ENCODE data around the gene RPL6. TPM values are rescaled to one million over a fixed set of nuclear protein-coding genes. Genes with fewer than 3 reads are reported as not detected.
"Not testable (repeated sequence)": the region's sequence is repeated elsewhere in the genome, so short reads cannot be mapped to it uniquely, and the experiment has no call there.

The RPL6 gene
- total and polyA plus RNA-seq, 4 experiments from 2014 or later = 361 to 1,665 (median 1,175) TPM

GRCh38 chr12:112393328-112393727, 16.1 kb downstream of the RPL6 start:
- CTCF ChIA-PET (ENCODE audit: partially characterized antibody) = interaction anchor here (1.0 kb wide), 1 partner anchor 17 kb away, joined by 3 read pairs; no protein-coding TSS in a partner anchor
- no peaks in the 10 kb centered on the region for H3K27me3 ChIP-seq (ENCODE audit: insufficient read depth, low read length)
- Mint-ChIP-seq H3K4me1 (no peaks in the 10 kb centered on the region), H3K36me3 (no peaks in the 10 kb centered on the region), H3K9me3 (peaks cover 0 to 4% (median 0%) of the 10 kb centered on the region in 8 donors), H3K27me3 (peaks cover 0 to 1% of the 10 kb centered on the region in 2 donors), H3K4me3 (no peak overlapping the region), H3K27ac (no peak overlapping the region)
- no peaks in the 10 kb centered on the region for H3K36me3 ChIP-seq (ENCODE audit: insufficient read depth, low read length)
- POLR2A ChIA-PET (ENCODE audit: partially characterized antibody) = no interaction called here
- no peaks in the 10 kb centered on the region for H3K9me3 ChIP-seq (ENCODE audit: control insufficient read depth in 1 of 2, low read length in 2 of 2)
- no peak overlapping the region for H3K27ac ChIP-seq (ENCODE audit: low read depth, low read length)
- H3K4me3 ChIP-seq (ENCODE audit: low read length in 2 of 2) = no peak overlapping the region
- no peaks in the 10 kb centered on the region for H3K4me1 ChIP-seq (ENCODE audit: insufficient read depth, low read length)
- no peak for DNase-seq
- intact Hi-C loops (cut with micrococcal nuclease) = no loop called here

DNA sequence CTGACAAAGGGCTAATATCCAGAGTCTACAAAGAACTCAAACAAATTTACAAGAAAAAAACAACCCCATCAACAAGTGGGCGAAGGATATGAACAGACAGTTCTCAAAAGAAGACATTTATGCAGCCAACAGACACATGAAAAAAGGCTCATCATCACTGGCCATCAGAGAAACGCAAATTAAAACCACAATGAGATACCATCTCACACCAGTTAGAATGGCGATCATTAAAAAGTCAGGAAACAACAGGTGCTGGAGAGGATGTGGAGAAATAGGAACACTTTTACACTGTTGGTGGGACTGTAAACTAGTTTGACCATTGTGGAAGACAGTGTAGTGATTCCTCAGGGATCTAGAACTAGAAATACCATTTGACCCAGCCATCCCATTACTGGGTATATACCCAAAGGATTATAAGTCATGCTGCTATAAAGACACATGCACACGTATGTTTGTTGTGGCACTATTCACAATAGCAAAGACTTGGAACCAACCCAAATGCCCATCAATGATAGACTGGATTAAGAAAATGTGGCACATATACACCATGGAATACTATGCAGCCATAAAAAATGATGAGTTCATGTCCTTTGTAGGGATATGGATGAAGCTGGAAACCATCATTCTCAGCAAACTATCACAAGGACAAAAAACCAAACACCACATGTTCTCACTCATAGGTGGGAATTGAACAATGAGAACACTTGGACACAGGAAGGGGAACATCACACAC, 19.3 kb downstream of the RPL6 start:
- H3K4me1 ChIP-seq (ENCODE audit: insufficient read depth, low read length); H3K27me3 Mint-ChIP-seq; H3K36me3 Mint-ChIP-seq; H3K9me3 Mint-ChIP-seq; DNase-seq; H3K9me3 ChIP-seq (ENCODE audit: control insufficient read depth in 1 of 2, low read length in 2 of 2); POLR2A ChIA-PET (ENCODE audit: partially characterized antibody); H3K27me3 ChIP-seq (ENCODE audit: insufficient read depth, low read length); H3K4me3 Mint-ChIP-seq; H3K27ac Mint-ChIP-seq; H3K4me1 Mint-ChIP-seq; H3K36me3 ChIP-seq (ENCODE audit: insufficient read depth, low read length); H3K27ac ChIP-seq (ENCODE audit: low read depth, low read length); H3K4me3 ChIP-seq (ENCODE audit: low read length in 2 of 2): not testable (repeated sequence)
- CTCF ChIA-PET (ENCODE audit: partially characterized antibody) = interaction anchor here (0.7 to 4.3 kb wide), 2 partner anchors 24 to 193 kb away, joined by 3 to 65 read pairs; no protein-coding TSS in a partner anchor
- intact Hi-C loops (cut with micrococcal nuclease) = loop anchor here (5.0 to 10.0 kb wide), 2 partner anchors 285 to 378 kb away; partner anchors contain the start of genes ERP29, NAA25 and TMEM116

DNA sequence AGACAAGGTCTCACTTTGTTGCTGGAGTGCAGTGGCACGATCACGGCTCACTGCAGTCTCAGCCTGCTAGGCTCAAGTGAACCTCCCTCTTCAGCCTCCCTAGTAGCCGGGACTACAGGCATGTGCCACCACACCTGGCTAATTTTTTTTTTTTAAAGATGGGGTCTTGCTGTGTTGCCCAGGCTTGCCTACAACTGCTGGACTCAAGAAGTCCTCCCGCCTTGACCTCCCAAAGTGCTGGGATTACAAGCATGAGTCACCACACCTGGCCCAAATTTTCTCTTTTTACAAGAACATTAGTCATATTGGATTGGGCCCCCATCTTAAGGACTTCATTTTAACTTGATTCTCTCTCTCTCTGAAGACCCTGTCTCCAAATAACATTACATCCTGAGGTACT, 20.2 kb downstream of the RPL6 start:
- ChIA-PET CTCF (ENCODE audit: partially characterized antibody) (interaction anchor here (0.7 to 4.3 kb wide), 3 partner anchors 10 to 192 kb away, joined by 3 to 65 read pairs (median 4); no protein-coding TSS in a partner anchor), POLR2A (ENCODE audit: partially characterized antibody) (no interaction called here)
- no peak overlapping the region for H3K27ac Mint-ChIP-seq
- Histone ChIP-seq H3K27me3 (ENCODE audit: insufficient read depth, low read length) (no peaks in the 10 kb centered on the region), H3K4me3 (ENCODE audit: low read length in 2 of 2) (no peak overlapping the region), H3K27ac (ENCODE audit: low read depth, low read length) (no peak overlapping the region), H3K4me1 (ENCODE audit: insufficient read depth, low read length) (no peaks in the 10 kb centered on the region), H3K36me3 (ENCODE audit: insufficient read depth, low read length) (no peaks in the 10 kb centered on the region), H3K9me3 (ENCODE audit: control insufficient read depth in 1 of 2, low read length in 2 of 2) (no peaks in the 10 kb centered on the region)
- intact Hi-C loops (cut with micrococcal nuclease) = loop anchor here (5.0 to 10.0 kb wide), 2 partner anchors 284 to 377 kb away; partner anchors contain the start of genes ERP29, NAA25 and TMEM116
- H3K36me3 Mint-ChIP-seq = no peaks in the 10 kb centered on the region
- peaks cover 3 to 6% (median 5%) of the 10 kb centered on the region in 4 donors for H3K4me1 Mint-ChIP-seq
- H3K27me3 Mint-ChIP-seq = peaks cover 0 to 3% of the 10 kb centered on the region in 2 donors
- H3K9me3 Mint-ChIP-seq = no peaks in the 10 kb centered on the region
- peak overlapping the region in 1 of 8 donors; percentile 43 for H3K4me3 Mint-ChIP-seq
- DNase-seq = no peak

DNA sequence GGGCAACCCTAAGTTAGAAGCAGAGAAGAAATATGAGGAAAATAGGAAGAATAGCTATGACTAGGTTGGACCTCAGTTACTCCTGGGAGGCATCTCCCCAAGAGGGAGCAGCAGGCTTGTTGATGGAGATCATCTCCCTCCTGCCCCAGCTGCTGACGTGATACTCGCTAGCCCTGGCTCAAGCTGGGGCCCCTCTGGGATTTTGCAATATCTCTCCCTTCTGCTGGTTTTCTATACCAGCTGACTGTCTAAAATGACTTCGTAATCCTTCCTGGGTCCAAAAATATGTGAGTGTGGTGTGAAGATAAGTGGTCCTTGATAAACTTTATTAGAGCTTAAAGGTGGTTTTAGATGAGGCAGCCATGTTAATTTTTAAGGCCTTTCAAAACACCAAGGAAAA, 22.7 kb downstream of the RPL6 start:
- DNase-seq = no peak
- Histone ChIP-seq H3K27ac (ENCODE audit: low read depth, low read length) (no peak overlapping the region), H3K27me3 (ENCODE audit: insufficient read depth, low read length) (no peaks in the 10 kb centered on the region), H3K4me3 (ENCODE audit: low read length in 2 of 2) (no peak overlapping the region), H3K9me3 (ENCODE audit: control insufficient read depth in 1 of 2, low read length in 2 of 2) (no peaks in the 10 kb centered on the region), H3K4me1 (ENCODE audit: insufficient read depth, low read length) (peaks cover 6% of the 10 kb centered on the region), H3K36me3 (ENCODE audit: insufficient read depth, low read length) (no peaks in the 10 kb centered on the region)
- intact Hi-C loops (cut with micrococcal nuclease) = loop anchor here (1.0 to 10.0 kb wide), 5 partner anchors 91 to 562 kb away; partner anchors contain the start of genes ERP29, NAA25 and TMEM116
- Mint-ChIP-seq H3K4me3 (no peak overlapping the region), H3K4me1 (peaks cover 7 to 13% (median 9%) of the 10 kb centered on the region in 4 donors), H3K27ac (peak overlapping the region in 3 of 7 donors; percentile 75 to 85 (median 76)), H3K9me3 (no peaks in the 10 kb centered on the region), H3K27me3 (peaks cover 0 to 1% of the 10 kb centered on the region in 2 donors), H3K36me3 (peaks cover 0 to 3% of the 10 kb centered on the region in 2 donors)
- ChIA-PET POLR2A (ENCODE audit: partially characterized antibody) (interaction anchor here (0.9 to 2.0 kb wide), 3 partner anchors 16 to 188 kb away, joined by 3 to 8 read pairs (median 4); no protein-coding TSS in a partner anchor), CTCF (ENCODE audit: partially characterized antibody) (interaction anchor here (0.8 to 4.3 kb wide), 19 partner anchors 8 to 990 kb away, joined by 3 to 65 read pairs (median 4); no protein-coding TSS in a partner anchor)

DNA sequence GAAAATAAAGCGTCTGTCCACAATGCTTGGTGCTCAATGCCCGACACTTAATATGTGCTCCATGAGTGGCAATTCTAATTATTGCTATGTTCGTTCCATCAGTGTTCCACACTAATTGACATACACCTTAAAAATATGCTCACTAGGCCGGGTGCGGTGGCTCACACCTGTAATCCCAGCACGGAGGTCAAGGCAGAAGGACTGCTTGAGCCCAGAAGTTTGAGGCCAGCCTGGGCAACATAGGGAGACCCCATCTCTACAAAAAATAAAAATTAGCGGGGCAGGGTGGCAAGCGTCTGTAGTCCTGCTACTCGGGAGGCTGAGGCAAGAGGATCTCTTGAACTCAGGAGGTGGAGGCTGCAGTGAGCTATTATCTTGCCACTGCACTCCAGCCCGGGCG, 26.5 kb downstream of the RPL6 start:
- ChIA-PET CTCF (ENCODE audit: partially characterized antibody) (interaction anchor here (2.1 kb wide), 1 partner anchor 185 kb away, joined by 12 read pairs; no protein-coding TSS in a partner anchor), POLR2A (ENCODE audit: partially characterized antibody) (no interaction called here)
- peaks cover 18% of the 10 kb centered on the region for H3K4me1 ChIP-seq (ENCODE audit: insufficient read depth, low read length)
- H3K27me3 ChIP-seq (ENCODE audit: insufficient read depth, low read length) = no peaks in the 10 kb centered on the region
- Mint-ChIP-seq H3K4me1 (peaks cover 20 to 31% (median 26%) of the 10 kb centered on the region in 4 donors), H3K9me3 (no peaks in the 10 kb centered on the region), H3K36me3 (peaks cover 0 to 9% of the 10 kb centered on the region in 2 donors), H3K27me3 (peaks cover 0 to 1% of the 10 kb centered on the region in 2 donors), H3K4me3 (peak overlapping the region; percentile 91 to 96 (median 94)), H3K27ac (peak overlapping the region in 5 of 7 donors; percentile 70 to 94 (median 92))
- intact Hi-C loops (cut with micrococcal nuclease) = loop anchor here (1.0 to 10.0 kb wide), 2 partner anchors 26 to 278 kb away; partner anchors contain the start of genes NAA25 and RPL6
- no peaks in the 10 kb centered on the region for H3K36me3 ChIP-seq (ENCODE audit: insufficient read depth, low read length)
- H3K9me3 ChIP-seq (ENCODE audit: control insufficient read depth in 1 of 2, low read length in 2 of 2) = no peaks in the 10 kb centered on the region
- no peak for DNase-seq
- H3K27ac ChIP-seq (ENCODE audit: low read depth, low read length) = peak overlapping the region; percentile 59
- peak overlapping the region; percentile 73 to 94 for H3K4me3 ChIP-seq (ENCODE audit: low read length in 2 of 2)

DNA sequence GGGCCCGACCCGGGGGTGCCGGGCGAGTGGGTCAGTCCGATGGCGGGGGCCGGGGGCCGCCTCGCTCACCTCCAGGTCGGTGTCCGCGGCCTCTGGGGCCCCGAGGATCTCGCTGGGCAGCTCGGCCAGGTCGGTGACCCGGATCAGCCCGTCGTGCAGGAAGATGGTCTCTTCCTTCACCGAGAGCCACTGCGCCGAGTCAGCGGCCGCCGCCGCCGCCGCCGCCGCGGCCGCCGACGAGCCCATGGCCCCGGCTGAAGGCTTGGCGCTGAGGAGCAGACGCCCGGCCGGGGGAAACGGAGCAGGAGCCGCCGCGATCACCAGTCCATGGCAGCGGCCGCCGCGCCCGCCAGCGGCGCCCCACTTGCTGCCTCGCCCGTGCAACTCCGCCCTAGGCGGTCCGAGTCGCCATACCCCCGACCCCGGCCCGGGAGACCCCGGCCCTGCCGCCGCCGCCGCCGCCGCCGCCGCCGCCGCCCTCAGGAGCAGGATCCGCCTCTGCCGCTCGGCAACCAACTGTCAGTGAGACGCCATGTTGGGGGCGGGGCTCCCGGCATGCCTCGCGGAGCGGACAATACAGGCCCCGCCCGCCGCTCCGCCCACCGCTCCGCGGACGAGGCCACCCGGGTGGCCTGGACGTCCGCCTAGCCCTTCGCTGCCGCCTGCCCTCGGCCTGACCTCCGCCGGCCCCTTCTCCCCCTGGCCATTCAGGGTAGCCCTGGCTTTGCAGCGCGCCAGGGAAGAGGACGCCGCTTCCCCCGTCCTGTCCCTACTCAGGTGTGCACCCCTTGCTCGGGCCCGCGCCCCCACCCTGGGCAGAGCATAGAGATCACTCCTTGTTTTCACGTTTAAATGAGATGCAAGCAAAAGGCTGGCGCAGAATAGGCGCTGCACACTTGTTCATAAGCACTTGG, 27.3 kb downstream of the RPL6 start, which contains the start of gene HECTD4:
TSS of gene HECTD4 (minus strand) at position 549 of the 914 bp plus-strand sequence. CDS start at position 246, 303 bp downstream.
- ChIA-PET POLR2A (ENCODE audit: partially characterized antibody) (no interaction called here), CTCF (ENCODE audit: partially characterized antibody) (interaction anchor here (1.2 kb wide), 1 partner anchor 72 kb away, joined by 3 read pairs; no protein-coding TSS in a partner anchor)
- peaks cover 17 to 26% (median 22%) of the 10 kb centered on the region in 4 donors for H3K4me1 Mint-ChIP-seq
- intact Hi-C loops (cut with micrococcal nuclease) = loop anchor here (1.0 to 10.0 kb wide), 2 partner anchors 27 to 277 kb away; partner anchors contain the start of genes NAA25 and RPL6
- Histone ChIP-seq H3K27me3 (ENCODE audit: insufficient read depth, low read length) (no peaks in the 10 kb centered on the region), H3K4me1 (ENCODE audit: insufficient read depth, low read length) (peaks cover 18% of the 10 kb centered on the region), H3K4me3 (ENCODE audit: low read length in 2 of 2) (peak within 1 kb of the TSS; percentile 73 to 94), H3K9me3 (ENCODE audit: control insufficient read depth in 1 of 2, low read length in 2 of 2) (no peaks in the 10 kb centered on the region), H3K27ac (ENCODE audit: low read depth, low read length) (peak within 1 kb of the TSS; percentile 59), H3K36me3 (ENCODE audit: insufficient read depth, low read length) (no peaks in the 10 kb centered on the region)
- H3K4me3 Mint-ChIP-seq = peak within 1 kb of the TSS; percentile 92 to 96 (median 96)
- no peaks in the 10 kb centered on the region for H3K9me3 Mint-ChIP-seq
- H3K27me3 Mint-ChIP-seq = no peaks in the 10 kb centered on the region
- H3K36me3 Mint-ChIP-seq = peaks cover 0 to 9% of the 10 kb centered on the region in 2 donors
- H3K27ac Mint-ChIP-seq = peak within 1 kb of the TSS; percentile 86 to 95 (median 94)
- DNase-seq = peak; percentile 87 to 91 (median 88)
